CD4-positive, alpha-beta T cell treated with Interleukin-17A for 4 hours (primary cell): Measurements from ENCODE around the gene SLC46A3.
"Not testable (repeated sequence)": the region's sequence is repeated elsewhere in the genome, so short reads cannot be mapped to it uniquely, and the experiment has no call there.

Source experiments
- DNase-seq: peaks from one replicate; pipeline ENCODE4 v3.0.0-alpha.2; 2020; ENCODE audit warnings: mixed read lengths

Gene SLC46A3

DNA sequence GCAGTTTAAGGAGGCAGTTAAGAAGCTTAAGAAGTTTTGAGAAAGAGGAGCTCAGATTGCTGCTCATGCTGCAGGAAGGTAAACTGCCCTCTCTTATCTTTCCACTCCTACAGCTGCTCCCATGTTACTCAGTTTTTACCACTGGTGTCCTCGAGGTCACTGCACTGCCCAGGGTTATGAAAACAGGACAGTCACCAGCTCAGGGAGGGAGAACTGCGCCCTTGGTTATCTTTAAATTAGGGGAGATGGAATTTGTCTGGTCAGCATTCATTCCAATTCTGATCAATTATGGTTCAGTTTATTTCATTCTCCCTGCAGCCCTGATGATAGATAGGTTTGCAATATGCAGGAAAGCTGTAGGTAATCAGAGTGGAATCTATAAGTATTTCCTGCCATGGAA lies 10.8 kb upstream of the SLC46A3 start:
- DNase-seq, result no peak

DNA sequence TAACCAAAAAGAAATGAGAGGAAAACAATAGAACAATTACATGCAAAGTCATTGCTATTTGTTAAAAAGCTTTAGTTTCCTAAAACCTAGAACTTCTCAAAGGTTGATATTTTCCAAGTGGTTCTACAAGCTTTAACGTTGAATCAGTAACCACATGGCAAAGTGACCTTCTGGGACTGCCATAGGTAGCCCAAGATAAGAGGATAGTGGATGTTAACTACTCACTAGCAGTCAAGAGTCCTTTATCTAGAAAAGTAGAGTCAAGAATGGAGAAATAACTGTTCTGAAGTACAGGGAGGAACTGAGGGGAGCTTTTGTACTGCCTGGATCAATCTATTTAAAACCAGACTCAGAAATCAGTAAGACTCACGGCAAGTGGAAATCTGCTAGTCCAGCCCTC lies 9.9 kb upstream of the SLC46A3 start:
- no peak for DNase-seq

DNA sequence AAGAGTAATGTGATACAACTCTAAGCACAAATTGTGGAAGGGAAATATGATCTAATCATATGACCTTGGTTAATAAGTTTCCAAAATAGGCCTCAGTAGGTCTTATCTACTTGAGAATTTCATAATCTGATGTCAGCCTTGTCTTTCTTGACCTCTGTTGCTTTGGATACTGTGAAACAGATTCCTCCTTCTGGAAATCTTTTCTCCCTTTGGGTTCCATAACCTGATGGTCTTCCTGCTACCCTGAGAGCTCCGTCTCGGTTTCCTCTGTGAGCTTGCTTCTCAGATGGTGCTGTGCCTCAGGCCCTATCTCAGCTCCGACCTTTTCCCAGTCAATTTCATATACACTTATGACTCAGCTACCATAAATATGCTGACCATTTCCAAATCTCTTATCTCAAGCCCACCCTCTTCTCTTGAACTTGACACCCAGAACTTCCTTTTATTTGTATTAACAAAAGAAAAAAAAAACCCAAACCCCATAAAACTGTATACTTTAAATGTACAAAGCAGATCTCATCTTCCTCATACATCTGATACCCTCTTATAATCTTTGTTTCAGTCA lies 6.4 kb upstream of the SLC46A3 start:
- DNase-seq, result no peak

DNA sequence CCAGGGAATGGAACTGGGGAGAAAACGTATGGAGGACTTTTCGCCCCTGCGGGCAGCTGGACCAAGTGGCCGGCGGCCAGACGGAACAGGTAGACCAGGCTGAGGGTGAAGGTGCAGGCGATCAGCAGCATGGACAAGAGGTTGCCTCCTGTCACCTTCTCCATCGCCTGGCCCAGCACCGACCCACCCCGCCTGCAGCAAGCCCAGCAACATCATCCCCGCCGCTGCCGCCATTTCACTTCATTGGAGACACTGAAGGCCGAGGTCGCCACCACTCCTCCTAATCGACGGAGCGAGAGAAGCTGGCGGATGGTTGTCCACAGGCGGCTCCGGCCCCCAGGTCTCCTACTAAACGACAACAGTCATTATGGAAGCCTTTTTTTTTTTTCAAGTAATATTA lies 5.0 kb upstream of the SLC46A3 start:
- no peak for DNase-seq

DNA sequence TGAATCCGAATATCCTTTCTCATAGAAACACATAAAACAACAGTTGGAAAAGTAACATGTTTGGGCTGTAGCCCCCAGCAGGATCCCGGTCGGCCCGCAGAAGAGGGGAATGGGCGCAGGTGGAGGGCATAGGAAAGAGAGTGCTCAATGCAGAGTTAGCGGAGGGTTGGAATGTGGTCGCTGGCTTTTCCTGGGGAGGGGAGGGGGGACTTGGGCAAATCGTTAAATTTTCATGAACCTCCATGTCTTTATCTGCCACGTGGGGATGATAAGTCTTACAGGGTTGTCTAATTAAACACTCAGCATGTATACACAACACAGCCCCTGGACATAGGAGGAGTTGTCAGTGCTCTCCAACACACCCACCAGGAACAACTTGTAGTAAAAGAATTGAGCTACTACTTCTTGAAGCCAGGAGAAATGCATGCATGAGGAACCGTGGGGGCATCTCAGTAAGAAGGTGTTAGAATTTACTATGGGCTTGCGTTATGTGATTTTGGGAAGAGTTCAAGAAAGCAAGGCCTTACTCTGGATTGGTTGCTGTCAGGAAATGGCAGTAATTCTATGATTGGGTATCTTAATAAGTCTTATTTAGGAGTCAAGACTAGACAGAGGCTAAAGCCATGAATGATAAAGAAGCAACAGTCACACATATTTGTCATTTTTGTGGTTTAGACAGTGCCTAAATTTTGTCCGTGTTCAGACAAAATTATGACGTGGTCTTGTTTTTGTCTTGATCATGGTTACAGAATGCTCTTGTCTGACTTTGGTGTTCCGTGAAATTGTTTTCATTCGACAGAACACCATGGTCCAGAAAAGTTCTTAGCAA lies 671 bp upstream of the SLC46A3 start:
- DNase-seq, result no peak

DNA sequence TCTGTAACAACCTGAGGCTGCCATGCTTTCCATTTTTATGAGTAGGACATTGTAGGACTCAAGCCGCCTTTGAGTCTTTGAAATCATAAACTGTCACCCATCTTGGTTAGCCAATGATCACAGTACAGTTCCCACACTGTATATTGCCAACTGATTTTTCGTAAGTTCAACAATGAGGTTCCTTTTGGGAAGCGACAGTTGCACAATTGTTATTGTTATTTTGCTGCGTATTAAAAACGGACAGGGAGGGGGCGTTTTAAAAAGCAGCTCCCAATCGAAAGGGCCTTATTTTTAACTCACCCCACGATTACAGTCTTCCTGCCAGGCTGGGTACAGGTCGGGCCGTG lies 601 bp downstream of the SLC46A3 start:
- no peak for DNase-seq

DNA sequence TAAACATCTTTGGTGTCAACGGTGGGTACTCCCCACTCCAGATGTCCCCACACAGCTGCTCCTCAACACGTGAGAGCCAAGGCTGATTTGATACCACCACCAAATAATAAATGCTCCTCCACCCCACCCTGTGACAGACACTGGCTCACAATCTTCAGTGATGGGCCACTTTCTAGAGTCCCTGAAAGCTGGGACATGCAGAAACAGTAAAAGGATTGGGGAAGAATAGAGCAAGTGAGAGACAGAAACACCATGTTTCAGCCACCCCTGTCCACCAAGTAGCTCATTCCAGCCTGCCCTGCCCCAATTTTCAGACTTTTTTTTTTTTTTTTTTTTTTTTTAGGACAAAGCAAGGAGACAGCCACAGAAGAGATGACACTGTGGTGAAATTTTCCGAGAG lies 1.6 kb downstream of the SLC46A3 start:
- no peak for DNase-seq

DNA sequence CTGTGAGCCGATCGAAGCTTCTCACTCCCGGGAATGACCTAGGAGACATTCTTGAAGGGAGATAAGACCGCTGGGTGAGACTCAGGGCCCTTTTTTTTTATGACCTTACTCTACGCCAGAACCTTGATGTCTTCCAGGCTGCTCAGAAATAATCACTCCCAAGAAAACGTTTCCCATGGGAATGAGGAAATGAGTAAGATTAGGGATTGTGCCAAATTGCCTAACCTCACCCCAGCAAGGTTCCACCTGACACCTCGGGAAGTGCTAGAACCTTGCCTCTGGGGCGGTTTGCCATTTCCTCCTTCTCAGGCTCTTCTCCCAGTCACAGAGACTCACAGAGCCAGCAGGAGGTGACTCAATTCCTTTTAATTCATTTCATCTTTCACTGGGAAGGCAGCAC lies 2.3 kb downstream of the SLC46A3 start:
- no peak for DNase-seq

DNA sequence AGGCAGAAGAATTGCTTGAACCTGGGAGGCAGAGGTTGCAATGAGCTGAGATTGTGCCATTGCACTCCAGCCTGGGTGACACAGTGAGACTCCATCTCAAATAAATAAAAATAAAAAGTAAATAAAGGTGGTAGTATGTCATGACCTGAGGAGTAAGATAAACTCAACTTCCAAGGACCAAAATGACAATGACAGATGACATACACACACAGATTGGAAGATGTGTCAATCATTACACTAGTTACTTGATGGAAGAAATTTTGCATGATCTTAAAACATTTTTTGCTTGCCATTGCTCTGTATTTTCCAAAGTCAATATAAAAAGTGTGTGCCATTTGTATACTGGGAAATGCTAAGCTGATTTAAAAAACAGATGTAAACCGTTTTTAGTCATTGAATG lies 4.1 kb downstream of the SLC46A3 start:
- no peak for DNase-seq

DNA sequence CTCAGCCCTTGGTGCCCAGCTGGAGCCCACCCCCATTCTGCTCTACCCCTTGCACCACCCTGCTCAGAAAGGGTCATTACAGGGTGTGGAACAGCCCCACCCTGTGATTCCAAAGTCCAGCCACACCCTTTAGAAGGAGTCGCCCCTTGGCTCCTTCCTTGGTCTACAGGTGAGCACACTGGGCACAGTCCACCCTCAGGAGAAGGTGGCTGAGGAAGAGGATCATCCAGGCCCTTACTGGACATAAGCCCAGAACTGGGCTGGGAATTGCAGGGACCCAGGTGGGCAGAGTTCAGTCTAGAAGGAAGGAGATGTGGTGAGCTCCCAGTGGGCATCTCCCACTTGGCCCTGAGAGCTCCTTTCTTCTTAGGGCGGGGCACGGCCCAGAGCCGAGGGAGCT lies 8.6 kb downstream of the SLC46A3 start:
- DNase-seq, result no peak

DNA sequence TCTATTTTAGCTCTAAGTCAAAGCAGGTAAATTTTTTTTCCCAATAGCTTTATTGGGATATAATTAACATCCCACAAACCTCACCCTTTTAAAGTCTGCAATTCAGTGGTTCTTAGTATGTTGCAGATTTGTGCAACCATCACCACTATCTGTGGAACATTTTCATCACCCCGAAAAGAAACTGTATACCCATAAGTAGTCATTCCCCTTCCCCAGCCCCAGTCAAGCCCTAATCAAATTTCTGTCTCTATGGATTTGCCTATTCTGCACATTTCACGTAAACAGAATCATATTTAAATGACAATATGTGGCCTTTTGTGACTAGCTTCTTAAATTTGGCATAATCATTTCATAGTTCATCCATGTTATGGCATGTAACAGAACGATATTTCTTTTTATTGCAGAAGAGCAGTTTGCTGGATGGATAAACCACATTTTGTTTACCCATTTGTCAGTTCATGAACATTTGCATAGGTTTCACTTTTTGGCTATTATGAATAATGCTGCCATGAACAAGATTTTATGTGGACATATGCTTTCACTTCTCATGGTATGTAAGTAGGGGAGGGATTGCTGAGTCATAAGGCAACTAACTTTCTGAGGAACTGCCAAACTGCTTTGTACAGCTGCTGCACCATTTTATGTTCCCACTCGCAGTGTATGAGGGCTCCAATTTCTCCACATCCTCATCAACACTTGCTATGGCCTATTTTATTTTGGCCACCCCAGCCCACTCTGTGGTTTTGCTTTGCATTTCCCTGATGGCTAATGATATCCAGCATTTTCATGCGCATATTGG lies 10.9 kb downstream of the SLC46A3 start:
- DNase-seq, result no peak

DNA sequence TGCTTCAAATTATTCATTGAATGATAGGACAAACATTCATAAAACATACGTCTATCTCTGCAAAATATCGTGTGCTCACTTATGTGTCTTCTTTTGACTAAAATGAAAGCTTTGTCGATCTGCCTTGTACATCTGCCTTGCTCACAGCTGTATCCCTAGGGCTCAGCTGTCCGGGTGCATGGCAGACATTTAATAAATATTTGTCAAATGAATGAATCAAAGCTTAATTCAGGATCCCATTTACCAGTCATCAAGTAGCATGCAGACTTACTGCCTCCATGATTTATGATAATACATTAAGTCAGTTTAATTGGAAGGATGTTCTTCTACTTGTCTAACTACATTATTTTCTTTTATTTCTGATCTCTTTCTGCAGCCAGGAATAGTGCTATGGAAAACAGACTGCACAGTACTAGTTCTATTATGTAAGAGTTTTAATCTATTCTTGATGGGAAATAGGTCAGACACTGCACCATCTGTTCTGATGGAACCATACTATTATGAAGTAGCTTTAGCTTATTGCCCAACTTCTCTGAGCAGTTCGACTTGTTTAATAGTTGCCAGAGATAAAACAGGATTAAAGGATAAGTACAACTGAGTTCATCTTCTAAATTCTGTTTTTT lies 13.2 kb downstream of the SLC46A3 start:
- DNase-seq, result no peak

DNA sequence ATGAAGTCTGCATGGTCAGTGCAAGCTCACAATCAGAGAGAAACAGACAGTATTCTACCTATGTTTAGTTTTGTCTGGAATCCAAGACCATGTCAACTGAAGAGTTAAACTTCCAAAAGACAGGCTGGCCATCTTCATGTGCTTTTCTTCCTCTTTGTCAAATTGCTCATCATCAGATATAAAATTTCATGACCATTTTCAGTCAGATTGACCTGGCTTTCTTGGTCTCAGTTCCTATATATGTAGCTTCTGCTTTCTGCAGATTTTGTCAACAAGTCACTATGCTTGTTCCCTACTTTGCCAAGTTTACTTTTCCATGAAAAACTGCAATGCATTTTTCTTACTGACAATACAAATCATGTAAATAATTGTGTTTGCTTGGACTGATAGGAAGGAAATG lies 13.9 kb downstream of the SLC46A3 start:
- DNase-seq, result no peak

DNA sequence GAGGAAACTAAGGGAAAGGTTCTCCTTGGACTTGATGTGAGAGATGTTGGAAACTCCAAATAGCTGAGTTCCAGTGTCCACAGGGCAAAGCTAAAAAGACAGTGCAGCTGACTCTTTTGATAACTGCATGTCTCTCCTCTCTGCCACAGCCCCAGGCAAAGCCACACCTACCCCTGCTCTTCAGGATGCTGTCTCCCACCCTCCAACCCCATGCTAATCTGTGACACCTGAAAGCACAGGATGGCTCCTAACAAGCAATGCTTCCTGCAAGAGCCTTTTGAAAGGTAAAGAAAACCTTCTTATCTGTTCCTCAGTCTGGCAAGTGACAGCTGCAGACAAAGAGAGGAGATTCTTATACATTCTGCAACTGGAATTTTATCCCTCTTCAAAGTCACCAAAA lies 14.5 kb downstream of the SLC46A3 start:
- DNase-seq, result no peak

DNA sequence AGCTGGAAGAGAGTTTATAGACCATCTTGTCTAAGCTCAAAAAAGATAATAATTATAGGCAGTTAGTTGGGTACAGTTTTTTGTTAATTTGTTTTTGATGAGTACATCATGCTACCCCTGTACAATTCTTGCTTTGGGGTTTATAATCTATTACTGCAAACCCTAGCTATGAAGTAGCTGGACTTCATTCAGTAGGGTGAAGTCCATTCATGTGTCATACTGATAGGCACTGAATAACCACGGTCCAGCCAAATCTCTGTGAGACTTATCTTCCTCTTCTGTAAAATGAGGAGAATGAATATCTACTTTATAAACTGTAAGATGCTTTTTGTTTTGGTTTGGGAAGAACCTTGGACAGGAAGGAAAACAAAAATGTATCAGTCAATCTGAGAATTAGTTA lies 19.5 kb downstream of the SLC46A3 start:
- no peak for DNase-seq

DNA sequence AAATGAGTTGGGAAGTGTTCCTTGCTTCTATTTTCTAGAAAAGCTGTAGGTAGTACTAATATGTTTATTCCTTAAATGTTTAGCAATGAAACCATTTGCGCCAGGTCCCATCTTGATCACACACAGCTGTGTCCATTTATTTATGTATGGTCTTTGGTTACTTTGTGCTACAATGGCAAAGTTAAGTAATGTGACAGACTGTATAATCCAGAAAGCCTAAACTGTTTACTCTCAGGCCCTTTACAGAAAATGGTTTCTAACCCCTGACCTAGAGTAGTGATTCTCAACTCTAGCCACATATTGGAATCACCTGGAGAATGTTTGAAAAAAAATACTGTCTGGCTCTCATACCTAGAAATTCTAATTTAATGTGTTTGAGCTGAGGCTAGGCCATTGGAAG lies 21.3 kb downstream of the SLC46A3 start:
- DNase-seq, result no peak

DNA sequence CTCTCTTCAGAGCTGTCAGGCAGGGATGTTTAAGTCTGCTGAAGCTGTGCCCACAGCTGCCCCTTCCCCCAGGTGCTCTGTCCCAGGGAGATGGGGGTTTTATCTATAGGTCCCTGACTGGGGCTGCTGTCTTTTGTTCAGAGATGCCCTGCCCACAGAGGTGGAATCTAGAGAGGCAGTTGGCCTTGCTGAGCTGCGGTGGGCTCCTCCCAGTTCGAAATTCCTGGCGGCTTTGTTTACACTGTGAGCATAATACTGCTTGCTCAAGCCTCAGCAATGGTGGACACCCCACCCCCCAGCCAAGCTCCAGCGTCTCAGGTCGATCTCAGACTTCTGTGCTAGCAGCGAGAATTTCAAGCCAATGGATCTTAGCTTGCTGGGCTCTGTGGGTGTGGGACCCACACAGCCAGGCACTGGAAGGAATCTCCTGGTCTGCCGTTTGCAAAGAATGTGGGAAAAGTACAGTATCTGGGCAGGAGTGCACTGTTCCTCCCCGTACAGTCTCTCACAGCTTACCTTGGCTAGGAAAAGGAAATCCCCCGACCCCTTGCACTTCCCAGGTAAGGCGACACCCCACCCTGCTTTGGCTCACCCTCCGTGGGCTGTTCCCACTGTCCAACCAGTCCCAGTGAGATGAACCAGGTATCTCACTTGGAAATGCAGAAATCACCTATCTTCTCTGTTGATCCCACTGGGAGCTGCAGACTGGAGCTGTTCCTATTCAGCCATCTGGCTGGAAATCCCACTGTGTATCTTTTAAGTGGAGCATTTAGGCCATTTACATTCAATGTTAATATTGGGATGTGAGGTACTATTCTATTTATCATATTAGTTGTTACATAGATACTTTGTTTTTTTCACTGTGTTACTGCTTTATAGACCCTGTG lies 24.9 kb downstream of the SLC46A3 start:
- DNase-seq, result not testable (repeated sequence)

DNA sequence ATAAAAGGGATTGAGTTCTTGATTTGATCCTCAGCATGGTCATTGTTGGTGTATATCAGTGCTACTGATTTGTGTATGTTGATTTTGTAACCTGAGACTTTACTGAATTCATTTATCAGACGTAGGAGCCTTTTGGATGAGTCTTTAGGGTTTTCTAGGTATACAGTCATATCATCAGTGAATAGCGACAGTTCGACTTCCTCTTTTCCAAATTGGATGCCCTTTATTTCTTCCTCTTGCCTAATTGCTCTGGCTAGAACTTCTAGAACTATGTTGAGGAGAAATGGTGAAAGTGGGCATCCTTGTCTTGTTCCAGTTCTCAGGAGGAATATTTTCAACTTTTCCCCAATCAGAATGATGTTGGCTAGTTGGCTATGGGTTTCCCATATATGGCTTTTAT lies 32.9 kb downstream of the SLC46A3 start:
- no peak for DNase-seq

DNA sequence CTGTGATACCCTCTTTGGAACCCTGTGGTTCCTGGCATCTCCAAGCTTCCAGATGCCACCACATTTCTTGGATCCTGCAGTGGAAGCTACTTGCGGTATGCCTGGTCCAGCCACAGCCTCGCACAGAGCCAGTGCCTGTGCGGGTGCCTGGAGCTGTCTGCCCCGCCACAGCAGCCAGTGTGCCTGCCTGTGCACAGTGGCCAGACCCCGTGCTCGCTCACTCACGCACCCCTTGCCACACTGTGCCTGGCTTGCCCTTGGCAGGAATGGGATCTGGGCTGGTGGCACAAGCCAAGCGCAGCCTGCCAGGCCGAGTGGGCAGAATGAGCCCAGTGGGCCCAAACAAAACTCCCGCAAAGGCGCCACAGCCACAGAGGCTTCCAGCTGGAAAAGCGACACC lies 33.7 kb downstream of the SLC46A3 start:
- no peak for DNase-seq

DNA sequence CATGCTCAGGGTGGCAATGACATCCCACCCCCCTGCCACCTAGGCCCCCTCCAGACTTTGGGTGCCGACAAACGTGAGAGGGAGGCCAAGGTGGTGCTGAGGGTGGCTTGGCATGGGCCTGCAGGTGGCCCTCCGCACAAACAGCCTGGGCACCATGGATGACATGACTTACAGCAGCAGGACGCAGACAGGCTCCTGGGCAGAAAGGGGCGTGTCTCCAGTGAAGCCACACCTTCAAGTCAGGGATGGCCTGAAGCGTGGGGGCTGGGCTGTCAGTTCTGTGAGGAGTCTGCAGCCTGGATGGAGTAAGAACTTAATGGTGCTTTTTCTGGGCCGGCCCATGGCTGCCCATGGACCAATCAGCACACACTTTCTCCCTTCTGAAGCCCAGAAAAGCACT lies 34.5 kb downstream of the SLC46A3 start:
- DNase-seq, result no peak

DNA sequence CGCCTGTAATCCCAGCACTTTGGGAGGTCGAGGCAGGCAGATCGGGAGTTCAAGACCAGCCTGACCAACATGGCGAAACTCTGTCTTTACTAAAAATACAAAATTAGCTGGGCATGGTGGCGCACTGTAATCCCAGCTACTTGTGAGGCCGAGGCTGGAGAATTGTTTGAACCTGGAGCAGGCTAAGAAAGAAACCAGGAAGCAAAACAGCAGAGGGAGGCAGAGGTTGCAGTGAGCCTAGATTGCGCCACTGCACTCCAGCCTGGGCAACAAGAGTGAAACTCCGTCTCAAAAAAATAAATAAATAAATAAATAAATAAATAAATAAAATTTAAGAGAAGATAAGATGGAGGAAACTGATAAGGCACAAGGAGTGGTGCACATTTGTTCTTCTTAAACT lies 35.6 kb downstream of the SLC46A3 start:
- DNase-seq, result not testable (repeated sequence)

DNA sequence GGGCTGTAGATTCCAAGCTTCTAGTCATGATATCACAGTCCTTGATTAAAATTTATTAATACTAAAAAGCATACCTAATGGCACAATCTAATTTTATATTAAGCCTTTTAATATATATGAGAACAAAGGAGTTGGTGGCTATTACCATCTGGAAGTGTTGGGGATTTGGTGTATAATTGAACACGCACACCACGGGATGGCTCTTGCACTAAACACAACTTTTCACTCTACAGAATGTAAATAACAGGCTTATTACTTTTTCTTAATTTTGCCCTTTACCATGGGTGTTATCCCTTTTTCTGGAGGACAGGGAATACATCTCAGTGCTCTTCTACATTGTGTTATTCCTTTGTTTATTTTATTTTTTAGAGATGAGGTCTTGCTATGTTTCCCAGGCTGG lies 38.2 kb downstream of the SLC46A3 start:
- no peak for DNase-seq

DNA sequence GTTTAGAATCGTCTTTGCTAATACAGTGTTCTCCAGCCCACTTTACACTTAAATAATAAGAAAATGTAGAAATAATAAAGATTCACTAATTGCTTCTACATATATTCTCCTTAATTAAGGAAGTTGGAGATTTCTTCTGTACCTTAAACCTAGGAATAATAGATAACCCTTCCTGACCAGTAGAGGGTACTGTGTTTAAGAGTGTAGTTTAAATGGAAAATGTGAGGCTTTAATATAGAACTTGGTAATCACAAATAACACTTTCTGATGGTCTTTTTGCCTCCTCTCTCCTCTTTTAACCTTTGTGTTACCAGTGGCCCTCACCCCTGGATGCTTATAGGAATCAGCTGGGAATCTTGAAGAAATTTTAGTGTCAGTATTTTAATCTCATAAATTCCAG lies 39.1 kb downstream of the SLC46A3 start:
- DNase-seq, result no peak
